ENCODE measurements around the gene ACP6. TPM values are rescaled to one million over a fixed set of nuclear protein-coding genes. Genes with fewer than 3 reads are reported as not detected.
"Not testable (repeated sequence)": the region's sequence is repeated elsewhere in the genome, so short reads cannot be mapped to it uniquely, and the experiment has no call there.

ACP6 gene
- 10 to 100 TPM; 11.8 to 12.9 TPM for total RNA-seq
- long read RNA-seq, full-length matches to known transcripts, result 9 of 12 reads
- long read RNA-seq, partial matches to known transcripts, result 1 of 12 reads
- long read RNA-seq, other reads (novel, unspliced or antisense), result 2 of 12 reads

GRCh38 chr1:147670319-147671001 is at the start of gene ACP6:
ACP6 (minus strand) TSS chr1:147670524; CDS start chr1:147670048, 476 bp downstream.
- ATAC-seq, result peak; percentile 99
- intact Hi-C loops (cut with DNase I), result no loop called here
- peak; percentile 96 for DNase-seq

DNA sequence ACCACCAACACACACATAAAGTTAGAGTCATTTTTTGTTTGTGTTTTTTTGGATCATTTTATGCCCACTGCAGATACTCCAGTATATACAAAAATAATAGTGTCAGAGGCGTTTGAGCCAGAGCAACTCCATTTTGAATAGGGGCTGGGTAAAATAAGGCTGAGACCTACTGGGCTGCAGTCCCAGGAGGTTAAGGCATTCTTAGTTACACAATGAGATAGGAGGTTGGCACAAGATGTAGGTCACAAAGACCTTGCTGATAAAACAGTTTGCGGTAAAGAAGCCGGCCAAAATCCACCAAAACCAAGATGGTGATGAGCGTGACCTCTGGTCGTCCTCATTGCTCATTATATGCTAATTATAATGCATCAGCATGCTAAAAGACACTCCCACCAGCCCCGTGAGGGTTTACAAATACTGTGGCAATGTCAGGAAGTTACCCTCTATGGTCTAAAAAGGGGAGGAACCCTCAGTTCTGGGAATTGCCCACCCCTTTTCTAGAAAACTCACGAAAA is 49.4 kb upstream of the ACP6 start:
- ATAC-seq, result peak in 1 of 2 donors; percentile 28
- no peak for DNase-seq
- intact Hi-C loops (cut with DNase I), result no loop called here

- DNase-seq (no peak), ATAC-seq (no peak)
- intact Hi-C loops (cut with DNase I), result no loop called here
Measured at GRCh38 chr1:147719029-147719698, 48.8 kb upstream of the ACP6 start.

DNA sequence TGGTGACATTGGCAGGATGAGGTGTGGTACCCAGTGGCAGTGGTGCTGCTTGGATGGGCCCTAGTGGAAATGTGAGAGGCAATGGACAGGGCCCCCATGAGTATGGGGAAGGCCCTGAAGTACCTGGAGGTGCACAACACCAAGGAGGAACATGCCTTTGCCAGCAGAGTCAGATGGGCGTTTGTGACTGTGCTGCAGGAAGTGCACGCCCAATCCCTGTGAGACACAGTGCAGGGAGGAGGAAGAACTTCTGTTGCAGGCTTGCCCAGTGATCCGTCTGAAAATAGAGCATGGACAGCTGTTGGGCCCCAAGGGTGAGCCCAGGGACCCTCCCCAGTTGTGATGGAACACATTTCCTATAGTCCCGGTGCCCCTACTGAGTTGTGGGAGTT is 47.4 kb upstream of the ACP6 start:
- intact Hi-C loops (cut with DNase I), result no loop called here
- ATAC-seq, result no peak

DNA sequence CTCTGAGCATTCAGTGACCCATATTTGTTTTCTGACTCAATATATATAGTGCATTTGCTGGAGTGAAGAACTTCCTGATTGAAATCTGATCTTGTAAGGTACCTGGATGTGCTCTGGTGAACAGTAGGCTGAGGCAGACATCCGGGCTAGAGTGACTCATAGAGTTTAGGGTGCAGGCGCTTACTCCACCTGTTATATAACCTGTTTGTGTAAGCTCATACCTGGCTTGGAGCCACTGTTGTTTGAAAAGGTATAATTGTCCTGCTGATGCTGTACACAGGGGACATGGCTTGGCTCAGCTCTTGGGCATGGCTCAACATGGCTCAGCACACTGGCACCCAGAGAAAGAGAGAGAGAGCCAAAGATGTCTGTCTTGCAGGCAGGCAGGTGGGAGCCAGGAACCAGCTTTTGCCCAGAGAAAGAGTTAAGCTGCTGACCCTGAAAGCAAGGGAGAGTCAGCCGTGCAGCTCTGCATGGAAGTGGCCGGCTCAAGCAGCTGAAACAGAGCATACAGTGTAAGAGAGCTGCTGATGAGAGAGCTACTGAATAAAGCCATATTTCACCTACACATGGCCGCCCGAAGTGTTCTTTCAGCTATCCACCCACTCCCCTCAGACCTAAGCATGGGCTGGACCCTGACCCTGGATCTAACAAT is 46.9 kb upstream of the ACP6 start:
- no peak for DNase-seq
- ATAC-seq, result no peak
- intact Hi-C loops (cut with DNase I), result no loop called here

More for the DNA sequence above, 47.4 kb upstream of the ACP6 start:
- DNase-seq, result no peak

DNA sequence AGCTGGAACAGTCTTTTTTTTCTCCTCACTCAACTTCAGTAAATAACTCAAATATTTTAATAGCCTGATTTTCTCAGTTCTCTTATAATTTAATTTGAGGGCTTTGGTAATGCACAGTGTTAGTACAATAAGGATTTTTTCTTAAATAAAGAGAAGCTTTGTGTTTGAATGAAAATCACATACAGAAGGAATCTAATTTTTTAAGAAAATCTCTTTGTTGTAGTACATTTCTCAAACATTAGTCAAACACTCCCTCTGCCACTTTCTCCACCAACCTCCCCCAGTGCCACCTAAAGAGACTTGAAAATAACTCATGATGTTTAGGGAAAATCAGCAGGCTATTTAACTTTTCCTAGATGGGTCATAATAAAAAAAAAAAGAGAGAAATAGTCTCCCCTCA is 42.3 kb upstream of the ACP6 start:
- DNase-seq (no peak), ATAC-seq (no peak)
- intact Hi-C loops (cut with DNase I), result no loop called here

DNA sequence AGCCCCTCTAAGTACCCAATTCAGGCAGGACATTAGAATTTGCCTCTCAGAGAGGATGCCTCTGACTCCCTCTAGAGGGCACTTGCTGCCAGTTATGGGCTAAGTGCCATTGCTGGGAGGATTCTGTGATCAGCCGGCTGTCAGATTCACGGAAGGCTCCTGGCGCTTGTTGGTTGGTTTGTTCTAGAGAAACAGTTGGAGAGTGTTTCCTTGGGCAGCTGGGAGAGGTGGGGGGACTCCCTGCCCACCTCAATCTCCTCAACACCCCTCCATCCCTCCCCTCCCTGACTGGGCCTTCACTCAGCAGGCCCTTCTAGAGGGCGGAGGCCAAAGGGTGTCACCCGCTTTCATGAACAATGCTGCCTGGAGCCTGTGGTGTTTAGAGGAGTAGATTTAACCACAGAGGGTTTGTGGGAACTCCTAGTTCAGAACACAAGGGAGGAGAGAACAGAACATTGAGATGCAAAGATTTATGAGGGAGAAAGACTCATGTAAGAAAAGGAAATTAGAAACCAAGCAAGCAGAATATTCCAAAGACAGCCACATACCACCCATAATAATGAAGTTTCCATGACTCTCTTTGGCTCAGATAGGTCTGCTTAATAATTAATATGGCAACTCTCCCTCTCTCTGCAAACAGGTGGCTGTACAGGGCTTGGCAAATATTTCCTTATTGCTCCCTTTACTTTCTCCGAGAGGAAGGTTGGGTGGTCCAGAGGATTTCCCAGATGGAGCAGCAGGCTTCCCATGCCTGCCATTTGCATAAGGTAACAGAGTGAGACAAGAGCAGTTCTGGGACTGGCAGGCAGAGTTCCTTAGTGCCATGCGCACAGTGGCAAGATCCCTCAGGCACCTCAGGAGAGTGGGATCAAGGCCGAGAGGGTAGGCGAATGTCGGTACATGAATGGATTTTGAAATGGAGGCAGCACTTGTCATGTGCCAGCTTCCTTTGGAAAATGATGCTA is 30.0 kb upstream of the ACP6 start:
- peak; percentile 88 to 89 for ATAC-seq
- intact Hi-C loops (cut with DNase I), result no loop called here

DNA sequence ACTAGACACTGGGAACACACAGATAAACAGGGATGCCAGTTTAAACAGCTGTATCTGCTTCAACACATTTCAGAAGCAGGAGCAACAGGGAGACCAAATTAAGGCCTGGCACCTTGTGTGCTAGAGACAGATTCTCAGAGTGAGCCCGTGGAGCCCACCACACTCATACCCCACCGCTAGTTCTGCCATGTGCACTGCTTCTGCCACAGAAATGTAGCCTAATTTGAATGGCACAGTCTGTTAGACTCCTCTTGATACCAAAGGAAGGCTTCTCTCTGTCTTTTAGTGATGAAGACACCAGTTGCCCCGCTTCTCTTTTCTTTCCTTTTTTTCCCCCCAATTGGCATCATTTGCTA is 29.3 kb upstream of the ACP6 start:
- ATAC-seq (no peak), DNase-seq (no peak)
- intact Hi-C loops (cut with DNase I), result loop anchor here in 1 of 2 donors (5.0 kb wide), 1 partner anchor 57 kb away; no protein-coding TSS in a partner anchor

More for the DNA sequence above, 30.0 kb upstream of the ACP6 start:
- DNase-seq, result peak; percentile 58

DNA sequence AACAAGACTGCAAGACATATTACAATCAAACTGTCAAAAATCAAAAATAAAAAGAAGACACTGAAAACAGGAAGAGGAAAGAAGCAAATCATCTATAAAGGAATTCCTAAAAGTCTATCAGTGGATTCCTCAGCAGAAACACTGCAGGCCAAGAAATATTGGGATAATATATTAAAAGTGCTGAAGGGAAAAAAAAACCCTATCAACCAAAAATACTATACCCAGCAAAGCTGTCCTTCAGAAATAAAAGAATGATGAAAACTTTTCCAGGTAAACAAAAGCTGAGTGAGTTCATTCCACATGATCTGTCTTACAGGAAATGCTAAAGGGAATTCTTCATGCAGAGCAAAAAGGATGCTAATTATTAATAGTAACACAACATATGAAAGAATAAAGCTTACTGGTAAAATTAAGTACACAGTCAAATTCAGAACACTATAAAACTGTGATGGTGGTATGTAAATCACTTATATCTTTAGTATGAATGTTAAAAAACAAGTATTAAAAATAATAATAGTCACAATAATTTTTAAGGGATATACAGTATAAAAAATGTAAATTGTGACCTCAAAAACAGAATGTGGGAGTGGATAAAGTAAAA is 12.9 kb upstream of the ACP6 start:
- DNase-seq (no peak), ATAC-seq (no peak)
- intact Hi-C loops (cut with DNase I), result no loop called here

DNA sequence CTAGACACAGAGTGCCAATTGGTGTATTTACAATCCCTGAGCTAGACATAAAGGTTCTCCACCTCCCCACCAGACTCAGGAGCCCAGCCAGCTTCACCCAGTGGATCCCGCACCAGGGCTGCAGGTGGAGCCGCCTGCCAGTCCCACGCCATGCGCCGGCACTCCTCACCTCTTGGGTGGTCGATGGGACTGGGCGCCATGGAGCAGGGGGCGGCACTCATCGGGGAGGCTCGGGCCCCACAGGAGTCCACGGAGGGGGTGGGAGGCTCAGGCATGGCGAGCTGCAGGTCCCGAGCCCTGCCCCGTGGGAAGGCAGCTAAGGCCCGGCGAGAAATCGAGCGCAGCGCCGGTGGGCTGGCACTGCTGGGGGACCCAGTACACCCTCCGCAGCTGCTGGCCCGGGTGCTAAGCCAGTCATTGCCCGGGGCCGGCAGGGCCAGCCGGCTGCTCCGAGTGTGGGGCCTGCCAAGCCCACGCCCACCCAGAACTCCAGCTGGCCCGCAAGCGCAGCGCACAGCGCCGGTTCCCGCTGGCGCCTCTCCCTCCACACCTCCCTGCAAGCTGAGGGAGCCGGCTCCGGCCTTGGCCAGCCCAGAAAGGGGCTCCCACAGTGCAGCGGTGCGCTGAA is 10.4 kb upstream of the ACP6 start:
- ATAC-seq; intact Hi-C loops (cut with DNase I); DNase-seq: not testable (repeated sequence)

- DNase-seq; ATAC-seq; intact Hi-C loops (cut with DNase I): not testable (repeated sequence)
Measured at GRCh38 chr1:147677681-147678080, 7.4 kb upstream of the ACP6 start.

DNA sequence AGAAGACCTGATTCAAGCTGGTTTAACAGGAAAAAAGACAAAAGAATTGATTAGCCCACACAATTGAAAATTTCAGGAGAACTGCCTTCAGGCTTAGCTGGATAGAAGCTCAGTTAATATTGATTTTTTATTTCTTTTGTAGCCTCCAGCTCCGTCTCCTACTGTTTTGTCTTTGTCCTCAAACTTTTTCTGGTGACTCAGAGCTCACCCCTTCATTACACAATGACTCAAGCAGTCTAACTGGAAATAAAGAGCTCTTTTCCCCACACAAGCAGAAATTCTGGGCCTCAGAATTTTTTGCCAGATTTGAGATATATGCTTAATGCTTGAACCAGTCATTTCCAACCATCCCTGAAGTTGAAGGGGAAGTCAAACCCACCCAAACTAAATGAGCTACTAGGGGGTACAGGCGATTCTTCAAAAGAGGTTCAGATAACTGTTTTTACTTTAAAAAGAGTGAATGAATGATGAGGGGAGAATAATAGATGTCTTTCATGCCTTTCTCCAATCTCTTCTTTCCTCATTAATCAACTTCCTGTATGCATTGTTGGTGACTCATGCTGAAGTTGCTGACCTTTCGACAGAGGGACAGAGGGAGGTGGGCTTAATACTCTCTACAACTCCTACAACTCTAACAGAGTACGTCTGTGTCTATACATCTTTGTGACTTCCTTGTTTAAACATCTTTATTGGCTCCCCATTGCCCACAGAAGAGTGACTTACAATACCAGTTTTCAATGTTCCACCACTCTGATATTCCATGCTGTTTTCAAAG is 6.2 kb upstream of the ACP6 start:
- intact Hi-C loops (cut with DNase I), result no loop called here
- no peak for DNase-seq
- ATAC-seq, result no peak

GRCh38 chr1:147673816-147674215 is 3.5 kb upstream of the ACP6 start:
- intact Hi-C loops (cut with DNase I), result no loop called here
- no peak for DNase-seq

DNA sequence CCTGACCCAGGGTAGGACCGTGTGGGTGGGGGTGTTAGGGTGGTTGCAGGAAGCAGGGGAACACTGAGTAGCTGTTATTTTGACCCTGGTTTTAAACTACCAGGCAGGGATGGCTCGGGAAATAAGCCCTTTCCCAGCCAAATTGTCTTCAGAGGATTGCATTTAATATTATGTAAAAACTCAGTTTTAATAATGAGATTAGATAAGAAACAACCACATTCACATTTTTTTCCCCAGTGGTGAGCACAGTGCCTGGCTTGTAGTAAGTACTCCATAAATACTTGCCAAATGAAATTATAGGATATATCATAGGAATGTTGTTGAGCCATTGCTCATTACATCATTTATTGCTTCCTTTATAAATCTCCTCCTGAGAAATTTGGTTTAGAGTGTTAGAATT is 3.1 kb upstream of the ACP6 start:
- no peak for DNase-seq
- intact Hi-C loops (cut with DNase I), result no loop called here
- ATAC-seq, result no peak

More at GRCh38 chr1:147673816-147674215, 3.5 kb upstream of the ACP6 start:
- no peak for ATAC-seq

GRCh38 chr1:147669469-147670318 is 630 bp downstream of the ACP6 start:
- intact Hi-C loops (cut with DNase I), result no loop called here
- peak; percentile 38 for DNase-seq
- ATAC-seq, result peak; percentile 53 to 57

- ATAC-seq (no peak), DNase-seq (no peak)
- intact Hi-C loops (cut with DNase I), result no loop called here
Measured at GRCh38 chr1:147665521-147665920, 4.8 kb downstream of the ACP6 start.

Data from left cardiac atrium (tissue), 4 donors.